ENCODE results near the gene ME2.

The ME2 gene

GRCh38 chr18:50896093-50896492 lies 17.2 kb downstream of the ME2 start:
- DNase-seq (ENCODE audit: low spot score) = no peak
- Histone ChIP-seq H3K4me3 (no peak overlapping the region), H3K27ac (no peak overlapping the region)
- no peak for TF ChIP-seq CTCF (IDR thresholded peaks at IDR 0.05)

GRCh38 chr18:50898919-50899318 lies 20.0 kb downstream of the ME2 start:
- Histone ChIP-seq H3K27ac (no peak overlapping the region), H3K4me3 (no peak overlapping the region)
- DNase-seq (ENCODE audit: low spot score) = no peak
- no peak for TF ChIP-seq CTCF (IDR thresholded peaks at IDR 0.05)

- H3K4me3 ChIP-seq = no peak overlapping the region
- no peak for DNase-seq (ENCODE audit: low spot score)
- TF ChIP-seq CTCF (IDR thresholded peaks at IDR 0.05) = no peak
- no peak overlapping the region for H3K27ac ChIP-seq
Measured at GRCh38 chr18:50902797-50903196, 23.9 kb downstream of the ME2 start.

- no peak for TF ChIP-seq CTCF (IDR thresholded peaks at IDR 0.05)
- Histone ChIP-seq H3K27ac (no peak overlapping the region), H3K4me3 (no peak overlapping the region)
- DNase-seq (ENCODE audit: low spot score) = no peak
Measured at GRCh38 chr18:50906843-50907242, 27.9 kb downstream of the ME2 start.

GRCh38 chr18:50909261-50909660 lies 30.3 kb downstream of the ME2 start:
- H3K27ac ChIP-seq = no peak overlapping the region
- no peak for TF ChIP-seq CTCF (IDR thresholded peaks at IDR 0.05)
- no peak for DNase-seq (ENCODE audit: low spot score)
- H3K4me3 ChIP-seq = no peak overlapping the region

GRCh38 chr18:50911006-50911405 lies 32.1 kb downstream of the ME2 start:
- no peak for TF ChIP-seq CTCF (IDR thresholded peaks at IDR 0.05)
- Histone ChIP-seq H3K27ac (no peak overlapping the region), H3K4me3 (no peak overlapping the region)
- DNase-seq (ENCODE audit: low spot score) = no peak

- TF ChIP-seq CTCF (IDR thresholded peaks at IDR 0.05) = no peak
- H3K4me3 ChIP-seq = no peak overlapping the region
- no peak overlapping the region for H3K27ac ChIP-seq
- no peak for DNase-seq (ENCODE audit: low spot score)
Measured at GRCh38 chr18:50917021-50917420, 38.1 kb downstream of the ME2 start.
